ENCODE data around the gene DCLK1. TPM values are rescaled to one million over a fixed set of nuclear protein-coding genes. Genes with fewer than 3 reads are reported as not detected.

The DCLK1 gene
- total RNA-seq, 1 donor from 2014 or later: 6.4 TPM

DNA sequence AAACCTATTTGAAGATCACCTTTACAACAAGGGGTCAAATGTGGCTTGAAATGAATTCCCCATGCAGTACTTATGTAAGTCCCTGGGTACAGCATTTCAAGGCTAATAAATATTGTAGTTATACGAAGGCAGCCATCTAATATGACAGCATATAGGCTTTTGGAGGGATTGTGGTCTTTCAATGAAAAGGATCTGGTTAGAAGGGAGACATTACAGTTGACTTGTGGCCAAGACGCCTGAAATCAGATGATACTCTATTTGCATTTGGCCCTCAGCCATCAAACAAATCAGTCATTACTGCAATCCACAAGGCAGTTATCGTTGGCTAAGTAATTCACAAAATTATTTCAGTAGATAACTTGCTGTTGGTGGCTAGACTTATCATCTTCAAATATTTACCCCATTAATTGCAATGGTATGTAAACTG is 242.7 kb downstream of the DCLK1 start:
- Histone ChIP-seq H3K9me3 (ENCODE audit: low read depth) (no peaks in the 10 kb centered on the region), H3K27ac (no peak overlapping the region), H3F3A (ENCODE audit: low read depth) (no peaks in the 10 kb centered on the region), H2AFZ (replicated peaks) (no peak overlapping the region), H3K4me2 (no peak overlapping the region), H3K79me2 (ENCODE audit: low read depth) (no peaks in the 10 kb centered on the region), H3K4me3 (no peak overlapping the region), H3K36me3 (no peaks in the 10 kb centered on the region), H3K9ac (no peak overlapping the region), H3K4me1 (no peaks in the 10 kb centered on the region), H4K20me1 (ENCODE audit: low read depth) (no peaks in the 10 kb centered on the region), H3K27me3 (no peaks in the 10 kb centered on the region)
- no peak for TF ChIP-seq CTCF (IDR thresholded peaks at IDR 0.05)
- no peak for TF ChIP-seq EZH2 (IDR thresholded peaks at IDR 0.05)
- no peak for TF ChIP-seq EZH2phosphoT487 (IDR thresholded peaks at IDR 0.05)
- no peak for DNase-seq (ENCODE audit: low spot score)
- Mint-ChIP-seq H3K27me3 (ENCODE audit: insufficient read depth, low read depth) (no peaks in the 10 kb centered on the region), H3K4me1 (peaks cover 22% of the 10 kb centered on the region), H3K4me3 (no peak overlapping the region), H3K27ac (no peak overlapping the region), H3K9me3 (no peaks in the 10 kb centered on the region), H3K36me3 (no peaks in the 10 kb centered on the region)

GRCh38 chr13:35887115-35887666 is 244.0 kb downstream of the DCLK1 start:
- no peaks in the 10 kb centered on the region for H3K79me2 ChIP-seq (ENCODE audit: low read depth)
- H2AFZ ChIP-seq (replicated peaks): no peak overlapping the region
- no peaks in the 10 kb centered on the region for H3F3A ChIP-seq (ENCODE audit: low read depth)
- H4K20me1 ChIP-seq (ENCODE audit: low read depth): no peaks in the 10 kb centered on the region
- peaks cover 22% of the 10 kb centered on the region for H3K4me1 Mint-ChIP-seq
- no peak overlapping the region for H3K27ac Mint-ChIP-seq
- no peaks in the 10 kb centered on the region for H3K36me3 ChIP-seq
- H3K9me3 ChIP-seq (ENCODE audit: low read depth): no peaks in the 10 kb centered on the region
- no peak for TF ChIP-seq EZH2phosphoT487 (IDR thresholded peaks at IDR 0.05)
- no peak for TF ChIP-seq CTCF (IDR thresholded peaks at IDR 0.05)
- TF ChIP-seq EZH2 (IDR thresholded peaks at IDR 0.05): no peak
- H3K4me3 ChIP-seq: no peak overlapping the region
- H3K4me1 ChIP-seq: no peaks in the 10 kb centered on the region
- no peak overlapping the region for H3K27ac ChIP-seq
- H3K4me3 Mint-ChIP-seq: no peak overlapping the region
- DNase-seq (ENCODE audit: low spot score): no peak
- H3K36me3 Mint-ChIP-seq: no peaks in the 10 kb centered on the region
- H3K9ac ChIP-seq: no peak overlapping the region
- no peak overlapping the region for H3K4me2 ChIP-seq
- no peaks in the 10 kb centered on the region for H3K27me3 ChIP-seq
- H3K27me3 Mint-ChIP-seq (ENCODE audit: insufficient read depth, low read depth): no peaks in the 10 kb centered on the region
- H3K9me3 Mint-ChIP-seq: no peaks in the 10 kb centered on the region

DNA sequence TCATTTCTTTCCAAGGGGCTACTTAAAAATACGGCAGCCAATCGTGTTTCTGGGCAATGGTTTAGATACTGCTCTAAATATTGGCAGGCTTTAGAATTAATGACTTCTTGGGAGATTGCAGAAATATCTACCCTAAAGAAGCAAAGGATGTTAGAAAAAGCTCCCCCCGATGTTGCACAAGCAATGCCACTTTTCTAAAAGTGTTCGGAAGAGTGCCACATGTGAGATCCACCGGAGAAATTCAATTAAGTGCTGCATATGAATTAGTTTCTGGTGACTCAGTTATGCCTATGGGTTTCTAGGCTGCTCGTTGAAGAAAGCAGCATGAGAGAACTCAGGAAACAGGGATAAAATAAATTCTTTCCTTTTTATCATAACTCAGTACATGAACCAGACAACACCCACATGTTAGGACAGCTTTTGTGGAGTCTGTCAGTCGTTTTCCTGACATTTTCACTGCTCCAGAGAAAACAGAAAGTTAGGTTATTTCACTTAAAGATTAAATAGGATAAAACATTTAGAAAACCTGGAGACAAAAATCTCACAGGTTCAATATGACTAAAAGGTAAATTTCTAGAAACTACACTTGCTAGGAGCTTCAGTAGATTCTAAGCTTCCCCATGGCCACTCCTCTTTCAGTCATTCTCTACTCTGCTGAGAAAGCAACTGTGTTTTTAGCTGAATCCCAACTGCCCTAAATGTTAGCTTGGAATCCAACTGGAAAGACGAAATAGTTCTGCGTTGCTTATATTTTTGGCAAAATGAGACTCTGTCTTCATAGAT is 244.7 kb downstream of the DCLK1 start:
- no peaks in the 10 kb centered on the region for H3K9me3 Mint-ChIP-seq

More for the DNA sequence above, 244.7 kb downstream of the DCLK1 start:
- Mint-ChIP-seq H3K27ac (no peak overlapping the region), H3K36me3 (no peaks in the 10 kb centered on the region), H3K4me1 (peaks cover 19% of the 10 kb centered on the region), H3K27me3 (ENCODE audit: insufficient read depth, low read depth) (no peaks in the 10 kb centered on the region), H3K4me3 (no peak overlapping the region)
- Histone ChIP-seq H3K79me2 (ENCODE audit: low read depth) (no peaks in the 10 kb centered on the region), H4K20me1 (ENCODE audit: low read depth) (no peaks in the 10 kb centered on the region), H2AFZ (replicated peaks) (no peak overlapping the region), H3K4me2 (no peak overlapping the region), H3K9ac (no peak overlapping the region), H3F3A (ENCODE audit: low read depth) (no peaks in the 10 kb centered on the region), H3K4me3 (no peak overlapping the region), H3K4me1 (no peaks in the 10 kb centered on the region), H3K9me3 (ENCODE audit: low read depth) (no peaks in the 10 kb centered on the region), H3K27ac (no peak overlapping the region), H3K27me3 (no peaks in the 10 kb centered on the region), H3K36me3 (no peaks in the 10 kb centered on the region)
- no peak for DNase-seq (ENCODE audit: low spot score)
- TF ChIP-seq EZH2phosphoT487 (IDR thresholded peaks at IDR 0.05) (no peak), EZH2 (IDR thresholded peaks at IDR 0.05) (no peak), CTCF (IDR thresholded peaks at IDR 0.05) (no peak)
